NB4 (cell line): Measurements from ENCODE around the gene ASB18.

ENCODE experiments used
- CTCF ChIP-seq: IDR thresholded peaks from one replicate; pipeline ENCODE4 v1.5.1; 2012; ENCODE audit warnings: low read depth, low read length
- MAX ChIP-seq: IDR thresholded peaks from 2 replicates; pipeline ENCODE4 v1.6.1; 2011; ENCODE audit warnings: low read depth, low read length
- MYC ChIP-seq: IDR thresholded peaks from 2 replicates; pipeline ENCODE4 v1.6.1; 2011; ENCODE audit warnings: low read depth, low read length
- POLR2A ChIP-seq: IDR thresholded peaks from 2 replicates; pipeline ENCODE4 v1.6.1; 2011; ENCODE audit warnings: mild to moderate bottlenecking; ENCODE audit not compliant: insufficient read length; ENCODE audit errors: extremely low read depth

GRCh38 chr2:236215196-236215595 lies 49.0 kb downstream of the ASB18 start:
- TF ChIP-seq POLR2A (no peak), CTCF (no peak), MYC (no peak), MAX (no peak)
